Erythroblast (primary cell): ENCODE measurements around the gene ITPKB.

ENCODE experiments used
- GATA1 ChIP-seq: IDR thresholded peaks from 2 replicates; pipeline ENCODE4 v1.6.1; 2011; ENCODE audit warnings: low read depth, mild to moderate bottlenecking, control low read depth, low read length, moderate library complexity
- POLR2A ChIP-seq: IDR thresholded peaks from 2 replicates; pipeline ENCODE4 v1.6.1; 2011; ENCODE audit warnings: mild to moderate bottlenecking, low read length

DNA sequence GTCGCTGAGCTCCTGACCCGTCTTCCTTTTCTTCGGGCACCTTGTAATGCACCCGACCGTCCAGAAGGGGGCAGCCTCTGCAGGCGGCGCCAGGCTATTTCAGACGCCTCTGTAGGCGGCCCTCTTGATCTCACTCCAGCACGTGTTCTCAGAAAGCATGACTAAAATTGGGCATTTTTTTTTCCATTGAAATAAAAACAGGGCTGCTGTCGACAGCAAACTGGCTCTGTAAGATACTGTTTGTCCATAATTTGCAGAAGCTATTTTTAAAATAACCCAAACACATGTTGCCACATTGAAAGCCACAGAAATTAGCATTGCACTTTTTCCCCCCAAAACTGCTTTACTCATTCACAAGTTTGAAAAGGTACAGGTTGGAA lies 112.5 kb downstream of the ITPKB start:
- TF ChIP-seq POLR2A (no peak), GATA1 (no peak)
